ENCODE results near the gene CATSPERZ. TPM values are rescaled to one million over a fixed set of nuclear protein-coding genes. Genes with fewer than 3 reads are reported as not detected.
A peak's percentile ranks its signal among the peaks of the same experiment; 100 is the strongest.

Gene CATSPERZ
- total RNA-seq, 2 experiments from 2014 or later, result not detected

DNA sequence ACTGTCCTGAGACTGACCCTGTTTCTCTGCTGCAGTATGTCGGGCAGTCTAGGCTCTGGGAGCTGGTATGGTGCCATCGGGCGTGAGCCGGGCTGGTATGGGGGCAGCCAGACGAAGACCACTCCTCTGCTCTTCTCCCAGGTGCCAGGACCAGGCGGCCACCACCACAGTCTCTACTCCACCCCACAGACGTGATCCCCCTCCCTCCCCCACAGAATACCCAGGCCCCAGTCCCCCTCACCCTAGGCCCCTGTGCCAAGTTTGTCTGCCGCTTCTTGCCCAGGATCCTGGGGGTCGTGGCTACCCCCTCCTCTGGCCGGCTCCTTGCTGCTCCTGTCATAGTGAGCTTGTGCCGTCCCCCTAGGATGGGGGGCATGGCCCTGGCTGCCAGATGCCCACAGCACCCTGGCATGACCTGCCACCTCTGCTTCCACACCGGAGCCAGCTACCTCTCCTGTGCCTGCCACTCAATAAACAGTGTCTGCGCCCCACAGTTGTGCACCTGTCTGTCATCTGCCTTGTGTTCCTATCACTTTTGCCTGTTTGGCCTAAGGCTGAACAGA, 11.1 kb upstream of the CATSPERZ start:
- Mint-ChIP-seq H3K36me3 (peaks cover 5% of the 10 kb centered on the region), H3K4me3 (no peak overlapping the region), H3K9me3 (no peaks in the 10 kb centered on the region), H3K27me3 (peaks cover 28% of the 10 kb centered on the region), H3K4me1 (peaks cover 15% of the 10 kb centered on the region), H3K27ac (no peak overlapping the region)
- DNase-seq, result no peak

DNA sequence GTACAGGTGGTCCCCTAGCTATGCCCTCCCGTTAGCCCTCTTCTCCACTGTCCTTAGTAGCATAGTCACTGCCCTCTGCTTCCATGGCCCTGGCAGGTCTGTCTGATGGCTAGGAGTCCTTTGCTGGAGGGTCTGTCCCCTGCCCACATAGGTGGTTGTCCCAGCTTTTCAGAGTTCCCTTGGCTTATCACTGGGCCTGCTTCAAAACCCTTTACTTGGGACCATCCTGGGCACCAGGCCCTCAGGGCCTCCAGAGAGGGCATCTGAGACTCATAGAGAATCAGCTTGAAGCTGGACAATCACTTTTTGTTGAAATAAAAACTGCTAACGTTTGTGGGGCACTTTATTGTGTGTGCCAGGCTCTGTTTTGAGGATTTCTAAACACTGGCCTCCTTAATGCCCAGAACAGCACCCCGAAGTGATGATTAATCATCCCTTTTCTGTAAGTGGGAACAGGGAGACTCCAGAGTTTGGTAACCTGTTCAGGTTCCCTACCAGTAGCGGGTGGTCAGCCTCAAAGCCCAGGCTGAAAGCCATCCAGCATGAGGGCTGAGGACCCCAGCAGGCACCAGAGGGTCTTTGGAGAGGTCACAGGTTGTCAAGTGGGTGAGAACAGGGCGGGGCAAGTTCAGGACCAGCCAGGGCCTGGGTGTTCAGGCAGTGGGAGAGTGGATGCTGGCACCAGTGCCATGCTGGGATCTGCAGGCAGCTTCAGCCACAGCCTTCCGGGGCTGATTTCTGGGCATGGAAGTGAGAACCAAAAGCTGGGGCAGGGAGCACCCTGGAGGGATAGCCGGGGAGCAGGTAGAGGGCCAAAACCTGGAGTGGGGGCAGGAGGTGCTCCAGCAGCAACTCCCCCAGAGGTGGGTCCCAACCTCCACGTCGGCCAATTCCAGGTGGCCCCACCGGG, 9.6 kb upstream of the CATSPERZ start:
- no peak overlapping the region for H3K27ac Mint-ChIP-seq
- peak overlapping the region; percentile 23 for H3K4me3 Mint-ChIP-seq
- peaks cover 15% of the 10 kb centered on the region for H3K4me1 Mint-ChIP-seq
- H3K27me3 Mint-ChIP-seq, result peaks cover 43% of the 10 kb centered on the region
- peaks cover 5% of the 10 kb centered on the region for H3K36me3 Mint-ChIP-seq
- DNase-seq, result no peak
- H3K9me3 Mint-ChIP-seq, result no peaks in the 10 kb centered on the region

- Mint-ChIP-seq H3K4me1 (peaks cover 14% of the 10 kb centered on the region), H3K36me3 (peaks cover 5% of the 10 kb centered on the region), H3K9me3 (no peaks in the 10 kb centered on the region), H3K27me3 (peaks cover 50% of the 10 kb centered on the region), H3K27ac (no peak within 1 kb of the TSS), H3K4me3 (peak within 1 kb of the TSS; percentile 23)
- no peak for DNase-seq
Observed at GRCh38 chr11:64291262-64291751, 8.9 kb upstream of the CATSPERZ start, which contains the start of gene KCNK4. TSS of gene KCNK4 (plus strand) at chr11:64291302. CDS start at chr11:64293019, 1,717 bp downstream.

GRCh38 chr11:64291752-64292459, 8.3 kb upstream of the CATSPERZ start:
- H3K4me1 Mint-ChIP-seq, result peaks cover 8% of the 10 kb centered on the region
- peaks cover 5% of the 10 kb centered on the region for H3K36me3 Mint-ChIP-seq
- no peak overlapping the region for H3K4me3 Mint-ChIP-seq
- no peaks in the 10 kb centered on the region for H3K9me3 Mint-ChIP-seq
- H3K27ac Mint-ChIP-seq, result no peak overlapping the region
- H3K27me3 Mint-ChIP-seq, result peaks cover 56% of the 10 kb centered on the region
- DNase-seq, result no peak

DNA sequence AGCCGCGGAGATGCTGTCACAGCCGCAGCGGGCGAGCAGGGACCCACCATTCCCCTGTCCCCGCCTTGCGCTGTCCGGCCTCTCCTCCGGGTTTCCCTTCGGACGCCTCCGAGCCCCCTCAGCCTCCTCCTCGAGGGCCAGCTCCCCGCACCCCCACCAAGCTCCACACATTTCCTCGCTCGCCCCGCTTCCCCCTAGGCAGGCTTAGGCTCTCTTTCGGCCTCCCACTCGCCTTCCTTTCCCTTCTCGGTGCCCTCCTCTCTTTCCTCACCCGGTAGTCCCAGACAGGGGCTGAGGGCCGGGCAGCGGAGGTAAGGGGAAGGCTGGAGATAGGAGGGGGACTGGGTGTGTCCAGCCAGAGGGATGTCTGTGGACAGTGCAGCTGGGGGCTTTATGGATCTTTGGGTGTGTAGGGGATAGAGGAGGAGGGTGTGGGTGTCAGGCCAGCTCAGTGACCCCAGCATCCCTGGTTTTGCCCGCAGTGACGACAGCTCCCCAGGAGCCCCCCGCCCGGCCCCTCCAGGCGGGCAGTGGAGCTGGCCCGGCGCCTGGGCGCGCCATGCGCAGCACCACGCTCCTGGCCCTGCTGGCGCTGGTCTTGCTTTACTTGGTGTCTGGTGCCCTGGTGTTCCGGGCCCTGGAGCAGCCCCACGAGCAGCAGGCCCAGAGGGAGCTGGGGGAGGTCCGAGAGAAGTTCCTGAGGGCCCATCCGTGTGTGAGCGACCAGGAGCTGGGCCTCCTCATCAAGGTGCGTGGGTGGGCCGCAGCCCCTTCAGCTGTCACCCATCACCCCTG, 7.5 kb upstream of the CATSPERZ start:
- Mint-ChIP-seq H3K4me3 (peak overlapping the region; percentile 44), H3K36me3 (peaks cover 5% of the 10 kb centered on the region), H3K9me3 (no peaks in the 10 kb centered on the region)

DNA sequence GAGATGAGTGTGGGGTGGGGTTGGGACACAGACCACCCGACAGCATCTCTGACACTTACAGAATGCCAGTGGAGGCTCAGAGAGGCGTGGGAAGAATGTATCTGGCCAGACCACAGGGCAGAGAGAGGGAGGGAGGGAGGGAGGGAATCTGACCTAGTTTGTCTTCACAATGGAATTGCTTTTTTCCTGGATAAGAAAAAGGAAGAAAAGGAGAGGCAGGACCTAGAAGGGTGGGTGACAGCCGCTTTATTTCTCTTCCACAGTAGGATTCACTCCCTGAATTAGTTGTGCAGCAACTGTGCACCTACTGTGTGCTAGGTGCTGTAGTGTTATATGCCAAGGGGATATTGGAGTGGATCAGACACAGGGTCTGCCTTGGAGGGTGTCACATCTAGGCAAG, 5.4 kb upstream of the CATSPERZ start:
- no peak for DNase-seq
- H3K36me3 Mint-ChIP-seq, result no peaks in the 10 kb centered on the region
- peaks cover 14% of the 10 kb centered on the region for H3K4me1 Mint-ChIP-seq
- peaks cover 85% of the 10 kb centered on the region for H3K27me3 Mint-ChIP-seq
- no peaks in the 10 kb centered on the region for H3K9me3 Mint-ChIP-seq
- no peak overlapping the region for H3K27ac Mint-ChIP-seq
- H3K4me3 Mint-ChIP-seq, result no peak overlapping the region

More for the DNA sequence above, 7.5 kb upstream of the CATSPERZ start:
- peaks cover 10% of the 10 kb centered on the region for H3K4me1 Mint-ChIP-seq
- peaks cover 64% of the 10 kb centered on the region for H3K27me3 Mint-ChIP-seq
- DNase-seq, result no peak
- no peak overlapping the region for H3K27ac Mint-ChIP-seq

GRCh38 chr11:64295760-64296159, 4.4 kb upstream of the CATSPERZ start:
- no peak overlapping the region for H3K4me3 Mint-ChIP-seq
- DNase-seq, result no peak

DNA sequence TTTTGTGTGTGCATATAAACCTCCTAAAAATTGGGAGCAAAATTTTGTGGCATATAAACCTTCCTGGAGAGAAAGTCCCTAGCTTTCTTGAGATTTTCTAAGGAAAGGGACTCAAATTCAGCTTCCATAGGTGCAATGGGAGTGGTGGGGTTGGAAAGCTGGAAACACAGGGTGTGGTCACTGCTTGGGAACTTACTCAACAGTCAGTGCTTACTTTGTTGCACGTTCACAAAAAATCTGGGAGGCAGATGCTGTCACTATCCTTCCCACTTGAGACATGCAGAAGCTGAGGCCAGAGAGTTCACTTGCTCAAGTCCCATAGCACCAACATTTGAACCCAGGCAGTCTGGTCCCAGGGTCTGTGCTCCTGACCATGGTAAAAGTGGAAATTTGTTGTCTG, 3.9 kb upstream of the CATSPERZ start:
- no peak for DNase-seq
- no peaks in the 10 kb centered on the region for H3K36me3 Mint-ChIP-seq
- H3K27me3 Mint-ChIP-seq, result peaks cover 89% of the 10 kb centered on the region
- H3K27ac Mint-ChIP-seq, result no peak overlapping the region
- H3K4me1 Mint-ChIP-seq, result peaks cover 22% of the 10 kb centered on the region
- no peak overlapping the region for H3K4me3 Mint-ChIP-seq
- no peaks in the 10 kb centered on the region for H3K9me3 Mint-ChIP-seq

More at GRCh38 chr11:64295760-64296159, 4.4 kb upstream of the CATSPERZ start:
- H3K27me3 Mint-ChIP-seq, result peaks cover 89% of the 10 kb centered on the region
- H3K27ac Mint-ChIP-seq, result no peak overlapping the region
- peaks cover 19% of the 10 kb centered on the region for H3K4me1 Mint-ChIP-seq
- no peaks in the 10 kb centered on the region for H3K36me3 Mint-ChIP-seq
- no peaks in the 10 kb centered on the region for H3K9me3 Mint-ChIP-seq

GRCh38 chr11:64296830-64297698, 3.1 kb upstream of the CATSPERZ start:
- H3K27ac Mint-ChIP-seq, result no peak overlapping the region
- DNase-seq, result no peak
- H3K27me3 Mint-ChIP-seq, result peaks cover 97% of the 10 kb centered on the region
- no peak overlapping the region for H3K4me3 Mint-ChIP-seq
- H3K9me3 Mint-ChIP-seq, result no peaks in the 10 kb centered on the region
- H3K36me3 Mint-ChIP-seq, result no peaks in the 10 kb centered on the region
- H3K4me1 Mint-ChIP-seq, result peaks cover 22% of the 10 kb centered on the region

DNA sequence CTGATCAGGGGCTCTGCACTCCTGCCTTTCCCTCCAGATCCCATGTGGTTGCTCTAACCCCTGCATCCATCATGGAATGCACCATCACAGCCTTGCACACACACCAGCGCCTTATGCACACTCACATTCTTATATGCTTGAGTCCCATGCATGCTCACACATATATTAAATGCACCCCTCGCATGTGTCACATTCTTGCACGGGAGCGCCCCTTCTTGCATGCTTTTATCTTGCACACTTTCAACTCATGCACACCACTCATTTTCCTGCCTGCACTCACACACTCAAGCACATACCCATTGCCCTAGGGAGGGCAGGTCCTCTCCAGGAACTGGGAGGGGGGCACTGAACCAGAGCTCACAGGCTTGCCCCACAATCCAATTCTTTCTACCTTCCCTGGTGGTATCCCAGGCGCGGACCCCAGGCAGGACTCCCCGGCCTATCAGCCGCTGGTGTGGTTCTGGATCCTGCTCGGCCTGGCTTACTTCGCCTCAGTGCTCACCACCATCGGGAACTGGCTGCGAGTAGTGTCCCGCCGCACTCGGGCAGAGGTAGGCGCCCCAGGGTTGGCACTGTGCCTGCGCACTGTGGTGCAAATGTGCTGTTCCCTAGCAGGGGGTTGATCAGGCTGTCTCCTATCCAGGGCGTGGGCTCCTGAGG, 2.3 kb upstream of the CATSPERZ start:
- no peak overlapping the region for H3K4me3 Mint-ChIP-seq

DNA sequence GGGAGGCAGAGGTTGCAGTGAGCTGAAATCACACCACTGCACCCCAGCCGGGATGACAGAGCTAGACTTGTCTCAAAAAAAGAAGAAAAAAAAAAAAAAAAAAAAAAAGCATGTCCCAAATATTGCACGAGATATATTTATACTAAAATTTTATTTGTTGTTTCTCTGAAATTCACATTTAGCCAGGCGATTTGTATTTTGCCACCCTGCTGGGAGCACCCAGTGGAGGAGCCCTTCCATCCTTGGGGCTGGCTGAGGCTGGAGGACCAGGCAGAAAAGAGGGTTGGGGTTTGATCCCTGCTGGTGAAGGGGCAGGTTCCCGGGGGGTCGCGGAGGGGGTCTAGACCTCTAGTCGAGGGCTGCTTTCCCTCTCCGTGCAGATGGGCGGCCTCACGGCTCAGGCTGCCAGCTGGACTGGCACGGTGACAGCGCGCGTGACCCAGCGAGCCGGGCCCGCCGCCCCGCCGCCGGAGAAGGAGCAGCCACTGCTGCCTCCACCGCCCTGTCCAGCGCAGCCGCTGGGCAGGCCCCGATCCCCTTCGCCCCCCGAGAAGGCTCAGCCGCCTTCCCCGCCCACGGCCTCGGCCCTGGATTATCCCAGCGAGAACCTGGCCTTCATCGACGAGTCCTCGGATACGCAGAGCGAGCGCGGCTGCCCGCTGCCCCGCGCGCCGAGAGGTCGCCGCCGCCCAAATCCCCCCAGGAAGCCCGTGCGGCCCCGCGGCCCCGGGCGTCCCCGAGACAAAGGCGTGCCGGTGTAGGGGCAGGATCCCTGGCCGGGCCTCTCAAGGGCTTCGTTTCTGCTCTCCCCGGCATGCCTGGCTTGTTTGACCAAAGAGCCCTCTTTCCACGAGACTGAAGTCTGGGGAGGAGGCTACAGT, 952 bp upstream of the CATSPERZ start:
- Mint-ChIP-seq H3K36me3 (no peaks in the 10 kb centered on the region), H3K4me3 (peak overlapping the region; percentile 45), H3K9me3 (no peaks in the 10 kb centered on the region), H3K27ac (no peak overlapping the region), H3K27me3 (peaks cover 88% of the 10 kb centered on the region), H3K4me1 (peaks cover 23% of the 10 kb centered on the region)
- no peak for DNase-seq

More for the DNA sequence above, 2.3 kb upstream of the CATSPERZ start:
- no peaks in the 10 kb centered on the region for H3K9me3 Mint-ChIP-seq
- peaks cover 97% of the 10 kb centered on the region for H3K27me3 Mint-ChIP-seq
- H3K36me3 Mint-ChIP-seq, result no peaks in the 10 kb centered on the region
- no peak overlapping the region for H3K27ac Mint-ChIP-seq
- no peak for DNase-seq
- peaks cover 18% of the 10 kb centered on the region for H3K4me1 Mint-ChIP-seq

GRCh38 chr11:64303109-64304031, 3.2 kb downstream of the CATSPERZ start:
- no peak for DNase-seq

More at GRCh38 chr11:64303109-64304031, 3.2 kb downstream of the CATSPERZ start:
- no peak overlapping the region for H3K27ac Mint-ChIP-seq
- H3K9me3 Mint-ChIP-seq, result no peaks in the 10 kb centered on the region
- peaks cover 14% of the 10 kb centered on the region for H3K36me3 Mint-ChIP-seq
- peaks cover 31% of the 10 kb centered on the region for H3K4me1 Mint-ChIP-seq
- H3K4me3 Mint-ChIP-seq, result peak overlapping the region; percentile 86
- peaks cover 46% of the 10 kb centered on the region for H3K27me3 Mint-ChIP-seq

Measured in activated naive CD8-positive, alpha-beta T cell treated with anti-CD3 and anti-CD28 coated beads for 36 hours (primary cell).